Measurements from ENCODE around the gene AUTS2. TPM values are rescaled to one million over a fixed set of nuclear protein-coding genes. Genes with fewer than 3 reads are reported as not detected.

AUTS2 gene
- total and polyA plus RNA-seq, 2 of the 8 experiments (the other 6 are each of a cell fraction or from before 2014, with no cell fraction given), result 25.9 to 101 TPM

DNA sequence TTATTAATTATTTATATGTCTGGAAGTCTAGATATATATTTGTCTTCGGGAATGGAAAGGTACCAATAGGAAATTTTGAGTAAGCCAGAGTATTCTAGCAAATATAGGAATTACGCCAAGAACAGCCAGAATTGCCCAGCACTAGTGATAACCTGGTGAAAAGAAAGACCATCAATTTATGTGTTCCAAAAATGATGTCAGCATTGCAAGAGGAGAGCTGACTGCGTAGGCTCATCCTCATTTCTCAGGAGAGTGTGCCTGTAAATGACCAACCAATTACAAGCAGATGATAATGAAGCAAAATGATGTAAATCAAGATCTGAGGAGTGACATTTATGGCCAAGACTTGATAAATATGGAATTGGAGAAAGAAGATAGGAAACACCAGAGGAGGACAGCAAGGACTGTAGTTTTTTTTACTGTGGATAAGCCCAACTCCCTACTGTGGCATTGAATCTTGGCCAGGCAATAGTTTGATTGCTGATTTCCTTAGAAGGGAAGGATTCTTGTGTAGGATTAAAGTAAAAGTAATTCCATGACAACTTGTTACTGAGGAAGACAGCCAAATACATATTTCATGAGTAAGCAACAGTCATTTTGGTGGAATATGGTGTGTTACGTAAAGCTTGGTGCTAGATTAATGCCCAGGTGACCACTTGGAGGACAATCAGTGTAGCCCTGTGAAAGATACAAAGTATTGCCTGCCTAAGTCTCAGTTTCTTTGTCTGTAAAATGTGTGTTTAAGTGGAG is 590.8 kb downstream of the AUTS2 start (continued):
- TF ChIP-seq NRF1 (IDR thresholded peaks at IDR 0.05; ENCODE audit: low read depth, low read length), result no peak
- TF ChIP-seq YY1 (IDR thresholded peaks at IDR 0.05; ENCODE audit: low read depth, low read length), result no peak
